OCI-LY3 (cell line): ENCODE data around the gene FAM163A.

Experiments used
- H2AFZ ChIP-seq: fragments of 200-600, 300-600 bp; shearing (Covaris generic); 2 replicates; pipeline ENCODE4 v1.6.0; 2014; ENCODE audit warnings: antibody characterized with exemption, low read depth, low read length
- H3K27ac ChIP-seq: fragments of 200-600, 300-600 bp; sonication (generic); 2 replicates; pipeline ENCODE4 v1.5.1; 2014; ENCODE audit warnings: mild to moderate bottlenecking, low read length, moderate library complexity, mixed read lengths
- H3K27me3 ChIP-seq: fragments of 200-600, 300-600 bp; sonication (generic); 2 replicates; pipeline ENCODE4 v1.6.1; 2014; ENCODE audit warnings: low read depth, low read length, mixed read lengths
- H3K36me3 ChIP-seq: fragments of 200-600, 300-600 bp; sonication (generic); replicated peaks from 2 replicates; pipeline ENCODE3; 2014; ENCODE audit warnings: low read depth, low read length, mixed read lengths
- H3K4me1 ChIP-seq: fragments of 300-600, 200-600 bp; sonication (generic); 2 replicates; pipeline ENCODE4 v1.6.1; 2014; ENCODE audit warnings: low read length, mixed read lengths
- H3K4me2 ChIP-seq: fragments of 200-600, 300-600 bp; sonication (generic); 2 replicates; pipeline ENCODE4 v1.6.1; 2014; ENCODE audit warnings: low read length, mixed read lengths
- H3K4me3 ChIP-seq: fragments of 300-600, 200-600 bp; sonication (generic); 2 replicates; pipeline ENCODE4 v1.5.1; 2014; ENCODE audit warnings: antibody characterized with exemption, mild to moderate bottlenecking, low read length, moderate library complexity
- H3K79me2 ChIP-seq: fragments of 300-600, 200-600 bp; shearing (Covaris generic); 2 replicates; pipeline ENCODE4 v1.6.1; 2014; ENCODE audit warnings: mild to moderate bottlenecking, low read length, mixed read lengths
- H3K9ac ChIP-seq: fragments of 300-600, 200-600 bp; shearing (Covaris generic); 2 replicates; pipeline ENCODE4 v1.6.0; 2014; ENCODE audit warnings: mild to moderate bottlenecking, low read length, moderate library complexity
- H3K9me3 ChIP-seq: fragments of 200-600, 300-600 bp; shearing (Covaris generic); 2 replicates; pipeline ENCODE4 v1.6.1; 2014; ENCODE audit warnings: low read length, mixed read lengths; ENCODE audit not compliant: insufficient read depth
- H4K20me1 ChIP-seq: fragments of 200-600, 300-600 bp; sonication (generic); 2 replicates; pipeline ENCODE4 v1.6.1; 2016; ENCODE audit warnings: low read length, mixed read lengths; ENCODE audit not compliant: insufficient read depth
- CTCF ChIP-seq: fragments of 200-600, 300-600 bp; sonication (generic); IDR thresholded peaks from 2 replicates; pipeline ENCODE4 v1.5.1; 2014; ENCODE audit warnings: antibody characterized with exemption, low read length, low read depth
- EZH2phosphoT487 ChIP-seq: fragments of 200-600 bp; shearing (Covaris generic); IDR thresholded peaks from 2 replicates; pipeline ENCODE4 v1.6.1; 2018; ENCODE audit warnings: antibody characterized with exemption, mixed run types, low read depth

FAM163A gene

GRCh38 chr1:179824265-179824664, 81.2 kb downstream of the FAM163A start:
- Histone ChIP-seq H3K4me2 (no peak overlapping the region), H3K4me3 (no peak overlapping the region), H3K79me2 (no peaks in the 10 kb centered on the region), H3K9me3 (no peaks in the 10 kb centered on the region), H2AFZ (no peak overlapping the region), H3K27ac (no peak overlapping the region), H3K36me3 (no peaks in the 10 kb centered on the region), H4K20me1 (no peaks in the 10 kb centered on the region), H3K4me1 (no peaks in the 10 kb centered on the region), H3K9ac (no peak overlapping the region), H3K27me3 (no peaks in the 10 kb centered on the region)
- TF ChIP-seq CTCF (no peak), EZH2phosphoT487 (no peak)

GRCh38 chr1:179825206-179825605, 82.1 kb downstream of the FAM163A start:
- H3K9ac ChIP-seq = no peak overlapping the region
- no peaks in the 10 kb centered on the region for H3K36me3 ChIP-seq
- H3K27ac ChIP-seq = no peak overlapping the region
- H3K4me3 ChIP-seq = no peak overlapping the region
- no peaks in the 10 kb centered on the region for H3K9me3 ChIP-seq
- H3K27me3 ChIP-seq = no peaks in the 10 kb centered on the region
- H3K4me2 ChIP-seq = no peak overlapping the region
- TF ChIP-seq EZH2phosphoT487 = no peak
- TF ChIP-seq CTCF = no peak
- H4K20me1 ChIP-seq = no peaks in the 10 kb centered on the region
- no peaks in the 10 kb centered on the region for H3K79me2 ChIP-seq
- no peak overlapping the region for H2AFZ ChIP-seq
- H3K4me1 ChIP-seq = no peaks in the 10 kb centered on the region

- Histone ChIP-seq H3K4me2 (no peak overlapping the region), H4K20me1 (no peaks in the 10 kb centered on the region), H3K4me3 (no peak overlapping the region), H3K9me3 (no peaks in the 10 kb centered on the region), H3K4me1 (peaks cover 1% of the 10 kb centered on the region), H3K27me3 (no peaks in the 10 kb centered on the region), H3K36me3 (no peaks in the 10 kb centered on the region), H3K9ac (no peak overlapping the region), H3K79me2 (no peaks in the 10 kb centered on the region), H3K27ac (no peak overlapping the region), H2AFZ (no peak overlapping the region)
- TF ChIP-seq CTCF (no peak), EZH2phosphoT487 (no peak)
These were observed 82.8 kb downstream of the FAM163A start for GRCh38 chr1:179825798-179826460.

- Histone ChIP-seq H3K4me2 (no peak overlapping the region), H3K27me3 (no peaks in the 10 kb centered on the region), H2AFZ (no peak overlapping the region), H3K27ac (no peak overlapping the region), H3K9me3 (no peaks in the 10 kb centered on the region), H4K20me1 (no peaks in the 10 kb centered on the region), H3K36me3 (no peaks in the 10 kb centered on the region), H3K79me2 (no peaks in the 10 kb centered on the region), H3K4me1 (peaks cover 9% of the 10 kb centered on the region), H3K9ac (no peak overlapping the region), H3K4me3 (no peak overlapping the region)
- no peak for TF ChIP-seq EZH2phosphoT487
- TF ChIP-seq CTCF = no peak
These were observed 83.7 kb downstream of the FAM163A start for GRCh38 chr1:179826626-179827280.
